NCI-H446 (cell line): ENCODE measurements around the gene PLP1.

ENCODE experiments used
- DNase-seq, 2 experiments: peaks; one replicate each; lab custom pipeline; 2025; lab: John Stamatoyannopoulos, UW

The PLP1 gene

DNA sequence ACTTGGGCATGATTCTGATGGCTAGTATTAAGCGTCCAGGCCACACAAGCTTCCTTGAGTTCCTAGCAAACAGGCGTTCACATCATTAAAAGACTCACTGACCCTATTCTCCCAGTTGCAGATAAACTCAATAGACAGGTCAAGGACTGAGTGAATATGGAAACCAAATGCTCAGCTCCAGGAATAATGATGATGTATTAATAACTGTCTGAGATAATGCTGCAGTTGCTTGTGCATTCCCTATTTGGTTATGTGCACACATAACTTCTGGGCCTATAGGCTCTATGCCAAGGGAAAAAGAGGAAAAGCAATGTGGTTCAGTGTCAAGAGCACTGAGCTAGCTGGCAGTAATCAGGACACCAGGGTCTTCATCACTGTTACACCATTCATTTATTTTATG, 51.9 kb downstream of the PLP1 start:
- no peak for DNase-seq

DNA sequence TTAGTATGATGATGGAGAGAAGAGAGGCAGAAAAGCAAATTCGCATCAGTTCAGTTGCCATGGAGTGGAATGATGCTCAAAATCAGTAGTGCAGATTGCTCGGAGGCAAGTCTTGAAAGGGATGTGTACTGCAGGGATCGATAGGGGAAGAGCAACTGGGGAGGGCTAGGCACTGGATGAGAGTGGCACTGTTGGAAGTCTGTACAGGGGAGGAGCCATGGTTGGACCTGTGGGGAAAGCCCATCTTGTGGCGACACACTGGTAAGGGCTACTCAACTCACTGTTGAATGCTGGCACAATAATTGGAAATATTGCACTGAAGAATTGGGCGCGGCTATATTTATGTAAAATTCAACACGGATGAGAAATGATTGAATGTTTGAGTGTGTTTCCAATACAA, 54.2 kb downstream of the PLP1 start:
- DNase-seq = no peak

DNA sequence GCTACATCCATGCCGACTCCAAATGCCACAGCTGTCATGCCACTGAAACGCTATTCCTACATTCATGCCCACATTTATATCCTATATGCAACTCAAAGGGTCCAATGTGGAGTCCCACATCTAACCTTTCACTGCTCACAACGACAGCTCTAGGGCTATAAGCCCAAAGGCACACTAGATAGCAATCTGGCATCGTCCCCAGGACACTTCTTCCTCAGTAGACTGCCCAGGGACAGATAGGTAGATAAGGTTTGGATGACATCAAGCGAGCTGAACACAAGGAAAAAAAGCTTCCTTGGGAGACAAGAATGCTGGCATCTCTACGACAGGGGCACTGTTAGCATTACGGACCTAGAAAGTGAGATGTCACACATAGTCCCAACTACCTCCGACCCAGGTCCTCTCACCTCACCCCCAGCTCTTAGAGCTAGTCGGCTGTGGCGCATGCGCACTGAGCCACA, 54.7 kb downstream of the PLP1 start:
- no peak for DNase-seq

DNA sequence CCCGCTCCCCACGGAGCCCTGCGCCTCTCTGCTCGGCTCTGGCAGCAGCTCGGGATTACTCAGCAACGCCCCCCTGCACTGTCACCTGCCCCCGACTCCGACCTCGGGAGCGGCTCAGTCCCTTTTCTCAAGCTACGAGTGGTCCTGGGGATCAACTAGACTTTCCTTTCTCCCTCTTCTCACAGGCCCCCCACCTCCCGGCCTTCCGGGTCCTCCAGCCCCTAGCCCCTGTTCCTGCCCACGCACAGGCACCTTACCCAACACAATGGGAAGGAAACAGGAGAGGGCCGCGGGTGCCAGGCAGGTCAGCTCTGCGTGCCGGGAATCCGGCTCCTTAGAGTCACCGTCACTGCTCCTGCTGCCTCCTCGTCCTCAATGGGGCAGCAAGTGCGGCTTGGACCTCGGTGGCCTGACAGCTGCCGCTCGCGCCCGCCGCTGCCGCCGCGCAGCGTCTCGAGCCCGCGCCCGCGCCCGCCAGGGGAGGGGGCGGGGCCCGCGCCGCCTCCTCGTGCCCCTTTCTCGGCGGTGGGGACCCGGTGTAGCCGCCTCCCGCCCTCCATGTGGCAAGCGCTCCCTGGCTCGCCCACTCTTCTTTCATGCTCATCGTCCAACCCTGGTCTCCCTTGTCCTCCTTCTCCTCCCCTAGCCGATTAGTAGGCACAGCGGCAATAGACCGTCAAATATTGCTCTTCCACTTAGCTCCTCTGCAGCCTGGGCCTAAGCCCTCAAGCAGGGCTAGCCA, 55.3 kb downstream of the PLP1 start, which contains the start of gene RAB9B:
Gene RAB9B, minus strand, starts transcription at position 455 of the 742 bp plus-strand sequence. CDS start 6,473 bp downstream, outside the sequence.
- DNase-seq = peak in 1 of 2 experiments; percentile 33

DNA sequence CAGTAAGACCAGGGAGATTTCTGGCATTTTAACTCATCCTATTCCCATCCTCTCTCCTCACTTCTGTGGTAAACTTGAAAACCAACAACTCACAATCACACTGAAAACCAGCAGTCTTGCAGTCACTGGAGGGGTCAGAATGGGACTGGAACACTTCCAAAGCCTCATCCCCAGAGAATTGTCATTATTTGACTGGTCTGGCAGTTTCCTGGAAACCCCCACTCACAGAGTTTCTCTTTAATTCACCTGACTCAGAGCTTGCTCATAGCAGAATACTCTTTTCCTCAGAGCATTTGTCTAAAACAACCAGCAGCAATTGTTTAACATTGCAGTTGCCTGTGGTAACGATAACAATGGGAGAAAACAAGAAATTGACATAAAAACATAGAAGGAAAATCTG, 62.8 kb downstream of the PLP1 start:
- no peak for DNase-seq
